ENCODE results near the gene BBIP1. TPM values are rescaled to one million over a fixed set of nuclear protein-coding genes. Genes with fewer than 3 reads are reported as not detected.

Gene BBIP1
- total RNA-seq, 2 experiments from 2014 or later, result 32.4 to 34.4 TPM

DNA sequence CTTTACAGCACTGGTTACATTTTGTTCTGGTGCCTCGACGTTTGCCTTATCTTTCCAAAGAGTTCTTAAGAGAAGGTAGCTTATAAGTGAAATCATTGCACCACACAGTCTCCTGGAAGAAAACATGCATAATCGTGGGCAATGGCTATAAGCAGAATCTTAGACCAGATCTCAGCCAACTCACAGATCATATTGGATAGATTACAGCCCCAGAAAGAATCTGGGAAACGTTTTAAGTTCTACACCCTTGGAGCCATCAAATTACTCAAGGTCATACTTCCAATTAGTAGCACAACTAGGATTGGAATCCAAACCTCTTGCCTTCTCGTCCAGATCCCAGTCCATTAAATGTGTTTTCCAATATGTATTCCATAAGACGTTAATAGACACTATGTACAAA is 56.0 kb downstream of the BBIP1 start:
- H3K4me1 ChIP-seq (ENCODE audit: insufficient read depth, low read length, poor library complexity, severe bottlenecking), result peaks cover 100% of the 10 kb centered on the region
- BruUV-seq (replicated peaks), result no TSS peak
- TF ChIP-seq, protein P1, sequence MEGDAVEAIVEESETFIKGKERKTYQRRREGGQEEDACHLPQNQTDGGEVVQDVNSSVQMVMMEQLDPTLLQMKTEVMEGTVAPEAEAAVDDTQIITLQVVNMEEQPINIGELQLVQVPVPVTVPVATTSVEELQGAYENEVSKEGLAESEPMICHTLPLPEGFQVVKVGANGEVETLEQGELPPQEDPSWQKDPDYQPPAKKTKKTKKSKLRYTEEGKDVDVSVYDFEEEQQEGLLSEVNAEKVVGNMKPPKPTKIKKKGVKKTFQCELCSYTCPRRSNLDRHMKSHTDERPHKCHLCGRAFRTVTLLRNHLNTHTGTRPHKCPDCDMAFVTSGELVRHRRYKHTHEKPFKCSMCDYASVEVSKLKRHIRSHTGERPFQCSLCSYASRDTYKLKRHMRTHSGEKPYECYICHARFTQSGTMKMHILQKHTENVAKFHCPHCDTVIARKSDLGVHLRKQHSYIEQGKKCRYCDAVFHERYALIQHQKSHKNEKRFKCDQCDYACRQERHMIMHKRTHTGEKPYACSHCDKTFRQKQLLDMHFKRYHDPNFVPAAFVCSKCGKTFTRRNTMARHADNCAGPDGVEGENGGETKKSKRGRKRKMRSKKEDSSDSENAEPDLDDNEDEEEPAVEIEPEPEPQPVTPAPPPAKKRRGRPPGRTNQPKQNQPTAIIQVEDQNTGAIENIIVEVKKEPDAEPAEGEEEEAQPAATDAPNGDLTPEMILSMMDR (conservative IDR thresholded peaks at IDR 0.05; ENCODE audit: low read length), result no peak
- TF ChIP-seq EZH2phosphoT487 (IDR thresholded peaks at IDR 0.05; ENCODE audit: borderline replicate concordance, low read depth, low read length), result no peak
- H3K79me2 ChIP-seq (ENCODE audit: insufficient read depth, low read depth, low read length), result no peaks in the 10 kb centered on the region
- peak overlapping the region; percentile 92 for H3K4me2 ChIP-seq (ENCODE audit: low read length)
- no peak for DNase-seq (ENCODE audit: low spot score)
- no peaks in the 10 kb centered on the region for H4K20me1 ChIP-seq (ENCODE audit: insufficient read depth, low read length)
- no peaks in the 10 kb centered on the region for H3K9me3 ChIP-seq (ENCODE audit: low read length)
- no peaks in the 10 kb centered on the region for H3K36me3 ChIP-seq (ENCODE audit: insufficient read depth, low read length)
- ChIA-PET POLR2A (interaction anchor here (0.7 to 3.1 kb wide), 8 partner anchors 9 to 60 kb away, joined by 3 to 25 read pairs (median 3); partner anchors contain the start of gene PDCD4), CTCF (ENCODE audit: unreplicated experiment) (interaction anchor here (1.0 kb wide), 1 partner anchor 19 kb away, joined by 3 read pairs; no protein-coding TSS in a partner anchor)
- intact Hi-C loops (cut with micrococcal nuclease; ENCODE audit: unreplicated experiment), result loop anchor here (5.0 kb wide), 1 partner anchor 506 kb away; no protein-coding TSS in a partner anchor
- no peaks in the 10 kb centered on the region for H3K9me2 ChIP-seq (ENCODE audit: insufficient read depth, low read length)
- H3K4me3 ChIP-seq (ENCODE audit: low read depth, low read length, poor library complexity, severe bottlenecking), result no peak overlapping the region
- peak overlapping the region; percentile 4; the same call in 1 of the 2 replicates for H2AFZ ChIP-seq (ENCODE audit: low read length)
- peak overlapping the region; percentile 92 for H3K27ac ChIP-seq (ENCODE audit: low read depth, low read length, poor library complexity, severe bottlenecking)

DNA sequence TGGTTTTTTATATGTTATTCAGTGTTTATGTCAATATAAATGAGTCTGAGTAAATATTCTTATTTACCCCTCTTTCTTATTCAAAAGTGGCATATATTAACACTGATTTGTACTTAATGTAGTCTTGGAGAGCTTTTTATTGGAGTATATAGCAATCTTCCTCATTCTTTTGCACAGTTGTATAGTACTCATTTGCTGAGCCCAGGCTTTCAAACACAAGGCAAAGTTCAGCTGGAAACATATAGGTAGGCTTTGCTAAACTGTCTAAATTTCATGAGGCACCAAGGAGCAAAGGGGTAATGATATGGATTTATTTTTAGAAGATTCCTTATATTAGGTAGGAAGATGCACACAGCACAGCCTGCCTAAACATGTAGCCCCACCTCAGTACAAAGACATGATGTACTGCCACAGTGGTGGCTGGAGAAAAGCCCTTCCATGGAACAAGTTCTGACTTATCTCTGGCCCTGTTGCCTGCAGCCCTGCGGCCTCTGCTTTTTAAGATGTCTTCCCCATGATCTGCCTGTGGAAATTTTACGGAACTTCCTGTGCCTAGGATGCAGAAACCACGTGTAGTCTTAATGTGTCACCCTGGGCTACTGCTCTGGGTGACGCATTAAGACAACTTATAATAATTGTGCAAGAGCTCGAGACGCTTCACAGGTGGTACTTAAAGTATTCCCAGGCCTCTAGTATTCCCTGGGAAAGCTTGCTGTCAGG is 56.9 kb downstream of the BBIP1 start:
- no peaks in the 10 kb centered on the region for H3K36me3 ChIP-seq (ENCODE audit: insufficient read depth, low read length)
- no peak for DNase-seq (ENCODE audit: low spot score)
- H3K27ac ChIP-seq (ENCODE audit: low read depth, low read length, poor library complexity, severe bottlenecking), result peak overlapping the region; percentile 92
- H3K4me1 ChIP-seq (ENCODE audit: insufficient read depth, low read length, poor library complexity, severe bottlenecking), result peaks cover 100% of the 10 kb centered on the region
- H3K9me2 ChIP-seq (ENCODE audit: insufficient read depth, low read length), result no peaks in the 10 kb centered on the region
- no peak overlapping the region for H3K4me3 ChIP-seq (ENCODE audit: low read depth, low read length, poor library complexity, severe bottlenecking)
- BruUV-seq (replicated peaks), result no TSS peak
- no peaks in the 10 kb centered on the region for H3K79me2 ChIP-seq (ENCODE audit: insufficient read depth, low read depth, low read length)
- no peak for TF ChIP-seq EZH2phosphoT487 (IDR thresholded peaks at IDR 0.05; ENCODE audit: borderline replicate concordance, low read depth, low read length)
- TF ChIP-seq, protein P1 (conservative IDR thresholded peaks at IDR 0.05; ENCODE audit: low read length), result no peak
- H3K4me2 ChIP-seq (ENCODE audit: low read length), result peak overlapping the region; percentile 92
- CTCF ChIA-PET (ENCODE audit: unreplicated experiment), result interaction anchor here (1.0 to 5.3 kb wide), 2 partner anchors 18 to 20 kb away, joined by 3 to 39 read pairs; no protein-coding TSS in a partner anchor
- POLR2A ChIA-PET, result interaction anchor here (0.6 to 5.5 kb wide), 14 partner anchors 7 to 60 kb away, joined by 3 to 121 read pairs (median 4); partner anchors contain the start of genes BBIP1, PDCD4 and SHOC2
- peak overlapping the region; percentile 4; the same call in 1 of the 2 replicates for H2AFZ ChIP-seq (ENCODE audit: low read length)
- no peaks in the 10 kb centered on the region for H3K9me3 ChIP-seq (ENCODE audit: low read length)
- intact Hi-C loops (cut with micrococcal nuclease; ENCODE audit: unreplicated experiment), result loop anchor here (5.0 kb wide), 1 partner anchor 505 kb away; no protein-coding TSS in a partner anchor
- H4K20me1 ChIP-seq (ENCODE audit: insufficient read depth, low read length), result no peaks in the 10 kb centered on the region
